GM19452 (cell line): Measurements from ENCODE around the gene COL11A2.

Source experiments
- ATAC-seq: cut with Tn5 transposase; IDR thresholded peaks from one replicate; pipeline ENCODE4 v1.9.1; 2021; ENCODE audit not compliant: unreplicated experiment

COL11A2 gene

DNA sequence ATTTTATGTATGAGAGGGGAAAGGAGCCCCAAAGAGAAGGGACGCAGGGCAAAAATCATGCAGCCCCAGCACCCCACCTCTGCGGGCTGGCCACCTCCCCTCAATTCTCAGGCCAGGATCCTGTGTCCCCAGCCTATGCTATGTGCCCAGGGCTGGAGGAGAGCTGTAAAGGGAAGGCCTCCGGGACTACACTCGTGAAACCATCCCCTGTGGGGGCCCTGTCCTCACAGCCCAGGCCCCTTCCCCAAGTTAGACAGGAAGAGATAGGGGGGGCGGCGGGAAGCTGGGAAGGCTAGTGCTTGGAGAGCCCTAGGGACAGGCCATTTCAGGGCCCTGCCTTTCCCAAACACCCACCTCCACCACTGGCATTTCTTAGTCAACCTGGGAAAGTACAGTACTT lies 1.4 kb upstream of the COL11A2 start:
- ATAC-seq = no peak

DNA sequence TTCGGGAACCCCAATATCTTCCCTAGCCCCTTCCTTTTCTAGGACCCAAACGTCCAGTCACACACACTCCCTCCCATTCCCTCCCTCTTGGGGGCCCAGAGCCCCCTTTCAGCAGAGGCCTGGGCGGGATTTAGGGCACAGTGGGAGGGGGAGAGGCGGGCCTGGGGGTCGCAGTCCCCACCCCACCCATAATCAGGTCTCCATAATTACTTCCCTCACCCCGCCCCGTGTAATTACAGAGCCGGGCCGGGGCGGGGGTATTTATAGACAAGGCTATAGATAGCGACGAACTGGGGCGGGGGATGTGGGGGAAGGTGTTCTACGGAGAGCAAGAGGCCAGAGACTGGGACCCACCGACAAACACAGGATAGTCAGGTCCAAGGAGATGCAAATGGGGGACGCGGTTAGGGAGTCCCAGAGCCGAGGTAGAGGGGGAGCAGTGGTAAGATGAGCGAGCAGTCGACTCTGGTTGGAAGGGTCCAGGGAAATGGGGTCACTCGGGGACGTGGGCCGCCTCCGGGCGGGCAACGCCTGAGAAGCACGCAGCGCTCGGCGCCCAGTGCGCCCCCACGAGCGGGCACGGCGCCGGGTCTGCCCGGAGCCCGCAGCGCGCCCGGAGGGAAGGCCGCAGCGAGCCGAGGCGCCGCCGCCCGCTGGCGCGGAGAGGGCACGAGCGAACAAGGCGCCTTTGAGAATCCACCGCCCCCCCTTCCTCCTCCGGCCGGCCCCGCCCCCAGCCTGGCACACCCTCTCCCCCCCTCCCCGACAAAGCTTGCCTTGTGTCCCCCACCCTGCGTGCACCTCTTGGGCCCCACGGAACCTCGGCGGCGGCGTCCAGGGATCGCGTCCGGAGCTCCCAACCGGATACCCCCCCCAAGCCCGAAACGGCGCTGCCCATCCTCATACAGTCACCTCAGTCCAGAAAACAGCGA lies 670 bp upstream of the COL11A2 start:
- no peak for ATAC-seq

DNA sequence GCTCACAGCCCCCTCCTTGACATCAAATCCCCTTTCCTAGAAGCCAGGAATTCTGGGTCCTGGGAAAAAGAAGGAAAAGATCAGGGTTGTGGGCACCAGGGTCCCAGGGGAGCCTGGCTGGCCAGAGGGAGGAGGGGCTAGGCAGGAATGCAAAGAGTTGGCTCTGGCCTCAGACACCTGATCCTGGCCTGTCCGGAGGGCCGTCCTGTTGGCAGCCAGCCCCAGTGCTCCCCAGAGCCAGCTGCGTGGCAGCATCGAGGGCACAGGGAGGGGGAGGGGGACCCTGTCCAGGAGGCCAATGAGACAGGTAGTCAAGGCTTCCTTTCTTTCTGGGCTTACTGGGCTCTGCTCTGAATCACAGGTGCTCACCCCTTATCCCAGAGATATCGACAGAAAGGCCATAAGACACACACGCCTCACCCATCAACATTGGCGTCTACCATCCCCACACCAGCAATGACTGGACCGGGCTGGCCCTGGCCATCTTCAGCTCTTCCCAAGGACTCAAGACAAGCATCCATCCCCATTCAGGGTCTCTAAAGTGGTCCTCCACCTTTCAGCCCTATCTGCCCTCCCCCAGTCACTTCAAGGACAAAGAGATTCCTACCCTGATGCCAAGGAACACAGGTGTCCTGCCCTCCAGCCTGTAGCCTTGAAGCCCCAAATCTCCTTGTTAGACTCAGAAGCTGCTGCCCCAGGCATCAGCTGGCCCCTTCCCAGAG lies 723 bp downstream of the COL11A2 start:
- ATAC-seq = no peak

DNA sequence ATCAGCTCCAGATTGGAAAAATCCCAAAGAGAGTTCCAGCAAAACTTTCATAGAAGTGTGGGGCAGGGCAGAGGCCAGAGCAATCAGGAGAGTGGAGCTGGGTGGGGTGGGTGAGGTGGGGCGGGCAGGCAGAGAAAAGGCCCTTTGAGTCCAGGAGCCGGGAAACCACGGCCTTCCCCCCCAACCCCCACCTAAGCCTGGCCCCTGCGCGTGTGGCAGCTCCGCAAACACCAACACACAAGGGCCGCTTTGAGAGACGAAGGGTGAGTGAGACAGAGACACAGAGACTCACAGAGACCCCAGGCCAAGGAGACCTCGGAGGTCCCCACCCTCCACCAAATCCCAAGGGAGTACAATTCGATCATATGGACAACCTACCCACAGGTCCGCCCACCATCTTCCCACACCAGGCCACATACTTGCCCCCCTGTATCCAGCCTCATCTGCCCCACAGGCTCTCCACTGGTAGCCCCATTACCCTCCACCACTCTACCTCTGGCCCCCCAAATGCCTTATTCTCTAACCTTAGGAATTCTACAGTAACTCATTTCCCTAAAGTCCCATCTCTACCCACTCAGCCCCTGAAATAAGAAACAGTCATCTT lies 1.7 kb downstream of the COL11A2 start:
- no peak for ATAC-seq

DNA sequence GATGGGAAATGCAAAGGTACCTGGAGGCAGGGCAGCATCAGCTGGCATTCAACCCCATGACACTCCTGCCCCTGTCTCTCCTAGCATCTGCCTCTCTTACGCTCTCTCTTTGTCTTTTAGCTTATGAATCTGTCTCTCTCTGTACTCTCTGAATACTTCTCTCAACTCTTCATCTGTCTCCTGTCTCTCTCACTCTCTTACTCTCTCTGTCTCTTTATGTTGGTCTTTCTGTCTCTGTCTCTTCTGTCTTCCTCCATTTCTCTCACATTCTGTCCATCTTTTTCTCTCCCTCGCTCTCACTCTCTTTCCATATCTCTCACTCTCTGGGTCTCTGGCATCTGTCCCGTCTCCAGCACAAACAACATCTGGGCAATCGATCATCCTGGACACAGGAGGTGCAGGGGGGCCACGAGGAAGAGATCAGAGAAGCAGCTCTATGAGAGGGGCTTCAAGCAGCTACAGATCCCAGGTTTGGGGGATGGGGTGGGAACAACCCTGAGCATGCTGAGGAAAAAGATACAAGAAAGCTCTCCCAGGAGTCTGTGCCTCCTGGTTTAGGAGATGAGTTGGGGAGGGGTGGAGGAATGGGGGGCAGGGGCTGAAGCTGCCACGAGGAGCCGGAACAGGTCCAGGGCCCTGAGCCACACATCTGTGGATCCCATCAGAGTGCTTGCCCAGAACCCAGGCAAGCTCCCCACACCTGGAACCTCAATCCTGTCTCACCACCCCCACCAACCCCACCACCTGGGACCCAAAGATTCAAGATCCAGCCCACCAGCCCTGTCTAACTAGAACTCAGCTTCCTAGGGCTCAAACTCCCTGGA lies 2.4 kb downstream of the COL11A2 start:
- ATAC-seq = no peak

DNA sequence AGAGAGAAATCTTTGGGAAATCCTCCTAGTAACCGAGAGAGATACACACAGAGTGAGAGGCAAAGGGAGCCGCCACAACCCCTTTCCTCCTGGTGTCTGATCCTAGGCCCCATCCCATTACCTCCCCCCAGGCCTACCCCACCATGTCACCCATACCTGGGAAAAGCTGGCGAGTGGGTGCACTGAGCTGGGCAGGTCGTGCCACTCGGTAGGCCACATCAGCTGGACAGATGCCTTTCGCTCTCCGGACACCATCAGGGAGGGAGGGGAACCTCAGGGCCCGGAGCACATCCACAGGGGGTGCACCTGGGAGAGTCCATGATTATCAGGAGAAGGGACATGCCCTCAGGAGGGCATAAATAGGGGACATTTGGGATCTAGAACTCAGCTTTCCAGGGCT lies 3.1 kb downstream of the COL11A2 start:
- no peak for ATAC-seq

DNA sequence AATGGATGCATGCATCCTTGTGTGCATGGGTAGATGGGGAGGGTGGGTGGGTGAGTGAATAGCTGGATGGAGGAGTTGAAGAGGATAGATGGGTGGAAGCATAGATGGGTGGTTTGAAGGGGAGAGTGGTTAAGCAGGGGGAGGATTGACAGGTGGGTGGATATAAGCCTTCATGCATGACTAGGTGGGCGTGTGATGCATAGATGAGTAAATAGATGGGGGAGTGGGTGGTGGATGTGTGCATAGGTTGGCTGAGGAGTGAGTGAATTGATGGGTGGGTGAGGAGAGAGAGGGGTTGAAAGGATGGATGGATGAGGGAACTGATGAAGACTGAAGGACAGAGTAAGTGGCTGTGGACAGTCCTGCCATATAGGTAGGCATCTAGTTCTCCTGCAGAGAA lies 4.5 kb downstream of the COL11A2 start:
- no peak for ATAC-seq

DNA sequence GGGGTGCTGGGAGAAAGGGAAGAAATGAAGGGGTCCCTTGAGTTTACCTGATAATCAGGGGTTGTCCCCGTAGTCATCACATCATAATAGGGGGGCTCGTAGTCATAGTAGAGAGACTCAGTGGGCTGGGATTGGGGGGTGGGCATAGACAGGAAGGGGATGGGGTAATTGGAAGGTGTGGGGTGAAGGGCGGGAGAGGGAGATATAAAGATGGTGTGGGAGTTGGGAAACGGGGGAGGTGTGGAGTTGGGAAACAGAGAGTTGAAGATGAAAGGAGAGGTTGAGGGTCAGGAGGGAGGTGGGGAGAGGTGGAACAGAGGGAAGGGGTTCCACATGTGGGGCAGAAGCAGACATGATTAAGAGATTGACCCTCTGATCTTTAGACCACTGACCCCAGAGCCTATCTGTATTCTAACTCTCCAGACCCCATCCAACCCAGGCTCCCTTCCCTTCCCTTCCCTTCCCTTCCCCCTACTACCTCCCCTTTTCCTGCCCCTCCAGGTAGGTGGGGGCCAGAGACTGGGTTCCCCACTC lies 6.5 kb downstream of the COL11A2 start:
- no peak for ATAC-seq

DNA sequence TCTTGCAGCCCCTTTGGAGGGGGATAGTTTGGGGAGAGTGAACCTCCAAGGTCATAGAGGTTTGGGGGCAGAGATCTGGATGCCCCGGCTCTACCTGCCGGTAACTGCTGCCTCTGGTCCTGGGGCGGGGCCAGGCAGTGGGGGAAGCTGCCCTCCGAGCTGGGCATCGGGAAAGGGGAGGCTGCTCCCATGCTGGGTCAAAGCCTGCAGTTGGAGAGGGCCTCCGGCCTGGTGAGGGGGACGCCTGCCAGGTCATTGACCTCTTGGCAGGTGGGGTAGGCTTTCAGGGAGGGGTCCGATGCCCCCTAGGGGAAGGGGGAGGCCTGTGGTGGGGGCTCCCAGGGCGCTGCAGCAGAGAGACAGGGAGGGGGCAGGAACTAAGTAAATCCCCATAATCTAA lies 7.1 kb downstream of the COL11A2 start:
- no peak for ATAC-seq

DNA sequence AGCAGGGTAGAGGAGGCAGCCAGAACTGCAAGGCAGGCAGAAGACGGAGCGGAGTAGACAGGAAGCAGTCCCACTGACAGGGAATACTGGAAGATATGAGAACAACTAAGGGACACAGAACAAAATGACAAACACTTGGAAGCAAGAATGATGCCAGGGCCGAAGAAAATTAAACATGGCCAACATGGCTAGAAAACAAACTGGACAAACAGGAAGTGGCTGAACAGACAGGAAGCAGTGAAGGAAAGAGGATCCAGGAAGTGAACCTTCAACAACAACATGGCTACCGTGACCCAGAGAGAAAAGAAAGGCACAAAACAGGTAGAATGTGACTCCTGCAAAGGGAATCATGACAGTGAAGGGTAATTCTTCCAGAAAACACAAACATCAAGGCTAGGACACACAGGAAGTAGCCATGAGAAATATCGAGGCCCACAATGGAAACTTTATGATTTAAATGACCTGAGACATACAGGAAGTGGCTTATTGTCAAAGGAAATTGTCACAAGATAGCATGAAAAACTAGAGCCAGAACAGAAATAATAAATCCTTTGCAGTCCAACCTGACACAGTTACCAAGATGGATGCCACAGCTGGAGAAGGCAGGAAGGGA lies 9.1 kb downstream of the COL11A2 start:
- no peak for ATAC-seq

DNA sequence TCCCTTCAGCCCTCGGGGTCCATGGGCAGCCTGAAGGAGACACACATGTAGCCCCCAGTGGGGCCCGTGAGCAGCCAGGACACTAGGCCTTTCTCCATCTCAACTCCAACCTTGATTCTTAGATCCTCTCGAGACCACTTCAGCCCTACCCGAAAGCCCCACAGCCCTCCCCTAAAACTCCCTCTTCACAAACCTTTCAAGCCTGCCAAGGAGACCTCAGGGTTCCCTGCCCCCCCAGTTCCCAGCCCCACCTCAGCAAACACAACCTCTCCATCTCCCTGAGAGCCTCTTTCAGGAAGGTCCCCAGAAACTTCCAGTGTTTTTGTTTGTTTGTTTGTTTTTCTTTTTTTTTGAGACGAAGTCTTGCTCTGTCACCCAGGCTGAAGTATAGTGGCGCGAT lies 11.1 kb downstream of the COL11A2 start:
- ATAC-seq = no peak

DNA sequence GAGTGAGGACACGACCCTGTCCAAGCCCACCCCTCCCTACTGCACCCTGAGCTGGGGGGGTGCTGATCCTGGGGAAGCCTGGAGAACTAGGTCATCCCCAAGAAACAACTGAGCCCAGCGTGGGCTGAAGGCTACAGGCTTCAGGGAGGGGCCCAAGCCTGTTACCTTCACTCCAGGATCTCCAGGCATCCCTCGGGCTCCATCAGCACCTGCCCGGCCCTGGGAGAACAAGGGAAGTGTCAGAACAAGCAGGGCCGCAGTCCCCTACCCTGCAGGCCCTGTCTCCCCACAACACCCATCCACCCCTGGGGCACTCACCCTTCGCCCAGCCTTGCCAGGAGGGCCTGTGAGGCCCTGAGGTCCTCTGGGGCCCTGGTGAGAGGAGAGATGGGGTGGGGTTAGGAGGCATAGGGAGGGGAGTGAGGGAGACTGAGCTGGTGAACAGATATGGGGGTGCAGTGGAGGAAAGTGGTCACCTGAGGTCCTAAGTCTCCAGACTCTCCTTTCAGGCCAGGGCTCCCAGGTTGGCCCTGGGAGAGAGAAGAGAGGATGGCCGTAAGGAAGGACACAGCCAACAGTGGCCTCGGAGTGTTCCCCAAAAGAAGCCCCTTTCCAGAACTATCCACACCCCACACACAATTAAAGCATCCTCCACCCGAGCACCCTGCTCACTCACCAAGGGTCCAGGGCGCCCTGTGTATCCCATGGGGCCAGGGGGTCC lies 13.4 kb downstream of the COL11A2 start:
- ATAC-seq = no peak

DNA sequence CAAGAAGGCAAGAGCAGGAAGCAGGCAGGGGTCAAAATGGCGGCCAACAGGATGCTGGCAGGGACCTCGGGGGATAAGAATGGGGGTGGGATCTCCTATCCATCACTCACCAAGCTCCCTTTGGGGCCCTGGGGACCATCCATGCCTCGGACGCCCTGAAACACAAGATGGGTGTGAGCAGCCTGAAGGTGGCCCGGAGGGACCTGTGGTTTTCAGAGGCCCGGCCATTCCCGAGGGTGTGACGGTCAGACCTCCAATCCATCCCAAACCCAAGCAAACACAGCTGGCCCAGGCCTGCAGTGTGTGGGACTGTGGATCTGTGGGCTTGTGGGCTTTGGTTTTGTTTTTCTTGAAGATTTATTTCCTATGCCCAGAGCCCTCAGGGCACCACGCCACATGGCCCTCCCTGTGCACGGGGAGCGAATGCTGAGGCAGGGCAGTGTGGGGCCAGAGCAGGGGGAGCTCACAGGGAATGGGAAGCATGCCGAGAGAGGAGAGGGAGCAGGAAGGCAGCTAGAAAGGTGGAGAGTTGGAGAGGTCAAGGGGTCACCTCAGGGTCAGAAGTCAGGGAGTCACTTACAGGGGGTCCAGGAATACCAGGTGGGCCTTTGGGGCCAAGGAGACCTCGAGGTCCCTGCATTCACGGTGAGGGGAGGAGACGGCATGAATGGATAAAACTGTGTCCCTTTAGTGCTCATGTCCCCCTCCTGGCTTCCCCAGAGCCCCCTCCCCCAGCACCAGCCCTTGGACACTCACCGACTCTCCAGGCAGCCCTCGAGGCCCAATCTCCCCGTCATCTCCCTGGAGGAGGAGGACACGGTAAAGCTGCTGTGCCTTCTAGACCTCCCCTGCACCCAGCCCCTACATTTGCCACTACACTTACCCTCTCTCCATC lies 14.5 kb downstream of the COL11A2 start:
- no peak for ATAC-seq

DNA sequence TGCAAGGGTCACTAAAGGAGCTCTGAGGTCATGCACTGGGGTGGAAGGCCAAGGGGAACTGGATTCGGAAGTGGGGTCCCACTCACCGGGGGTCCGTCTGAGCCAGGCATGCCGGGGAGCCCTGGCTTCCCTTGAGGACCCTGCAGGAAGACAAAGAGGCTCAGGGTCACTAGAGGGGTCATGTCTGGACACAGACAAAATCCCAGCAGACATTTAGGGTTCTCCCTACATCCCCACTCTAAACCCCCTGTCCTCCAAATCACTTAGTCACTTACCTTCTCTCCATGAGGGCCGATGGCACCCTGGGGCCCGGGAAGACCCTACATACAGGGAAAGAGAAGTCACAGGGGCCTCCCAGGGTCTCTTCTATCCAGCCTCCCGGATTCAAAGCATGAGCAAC lies 15.4 kb downstream of the COL11A2 start:
- ATAC-seq = no peak

DNA sequence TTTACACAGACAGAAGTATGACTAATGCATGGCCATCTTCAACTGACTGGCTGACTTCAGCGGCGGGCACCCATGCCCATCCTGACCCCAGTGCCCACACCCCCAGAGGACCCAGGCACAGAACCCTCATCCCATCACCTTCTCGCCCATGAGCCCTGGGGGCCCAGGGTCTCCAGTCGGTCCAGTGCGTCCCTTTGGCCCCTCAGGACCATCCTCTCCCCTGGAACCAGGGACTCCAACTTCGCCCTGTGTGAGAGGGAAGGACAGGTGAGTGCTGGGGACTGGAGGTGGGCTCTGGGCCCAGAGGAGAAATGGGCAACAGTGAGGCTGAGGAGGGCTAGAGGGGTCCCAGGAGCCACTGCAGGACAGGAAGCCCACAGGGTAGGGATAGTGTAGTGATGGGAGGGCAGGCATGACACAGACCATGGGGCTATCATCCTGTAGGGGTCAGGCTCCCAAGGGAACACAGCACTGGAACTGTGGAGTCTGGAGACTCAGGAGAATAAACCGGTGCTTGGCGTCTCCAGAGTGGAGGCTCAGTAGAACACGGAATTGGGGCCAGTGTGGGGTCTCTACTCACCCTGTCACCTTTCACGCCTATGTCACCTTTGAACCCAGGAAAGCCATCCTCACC lies 16.7 kb downstream of the COL11A2 start:
- no peak for ATAC-seq

DNA sequence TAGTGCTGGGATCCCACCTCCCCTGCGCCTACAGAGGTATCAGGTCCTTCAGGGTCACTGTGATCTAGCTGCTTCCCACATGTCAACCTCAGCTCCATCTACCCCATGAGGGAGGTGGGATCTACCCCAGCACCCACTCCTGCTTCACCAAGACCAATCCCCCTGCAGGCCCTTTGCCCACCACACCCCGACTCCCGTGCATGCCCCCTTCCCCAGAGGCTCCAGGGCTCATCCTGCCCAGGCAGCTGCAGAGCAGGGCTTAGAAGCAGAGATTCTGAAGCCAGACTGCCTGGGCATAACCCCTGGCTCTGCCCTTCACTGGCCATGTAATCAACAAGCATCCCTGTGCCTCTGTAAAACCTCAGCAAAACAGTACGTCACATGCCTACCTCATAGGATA lies 17.5 kb downstream of the COL11A2 start:
- ATAC-seq = no peak

DNA sequence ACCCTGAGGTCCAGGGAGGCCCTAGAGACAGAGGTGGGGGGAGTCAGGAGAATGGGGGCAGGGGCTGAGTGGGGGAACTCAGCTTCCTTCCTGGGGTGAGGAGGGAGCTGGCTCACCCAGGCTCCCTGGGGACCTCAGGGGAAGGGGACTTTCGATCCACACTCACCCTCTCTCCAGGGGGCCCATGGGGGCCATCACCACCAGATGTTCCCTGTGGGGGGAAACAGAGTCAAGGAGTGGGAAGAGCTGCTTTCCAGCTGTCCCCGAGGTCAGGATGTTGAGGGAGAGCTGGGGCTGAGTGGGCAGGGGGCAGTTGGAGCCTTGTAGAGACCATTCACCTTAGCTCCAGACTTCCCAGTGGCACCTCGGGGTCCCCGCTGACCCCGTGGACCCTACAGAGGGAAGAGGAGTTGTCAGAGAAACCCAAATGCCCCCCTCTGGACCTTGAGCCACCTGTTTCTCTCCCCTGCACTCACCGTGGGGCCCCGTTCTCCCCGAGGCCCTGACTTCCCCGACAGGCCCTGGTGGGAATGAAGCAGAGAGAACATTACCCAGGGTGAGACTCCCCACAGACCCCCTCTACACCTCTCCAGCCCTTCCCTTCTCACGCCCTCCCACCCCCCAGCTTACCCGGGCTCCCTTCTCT lies 18.6 kb downstream of the COL11A2 start:
- ATAC-seq = no peak
